ENCODE measurements around the gene SLC25A40.
"Not testable (repeated sequence)": the region's sequence is repeated elsewhere in the genome, so short reads cannot be mapped to it uniquely, and the experiment has no call there.

- not testable (repeated sequence) for TF ChIP-seq POLR2AphosphoS5 (IDR thresholded peaks at IDR 0.05; ENCODE audit: borderline replicate concordance, low read depth, low read length); EZH2 (IDR thresholded peaks at IDR 0.05)
Observed at GRCh38 chr7:87866533-87866932, 9.6 kb downstream of the SLC25A40 start.
